HEK293T (cell line): Measurements from ENCODE around the gene LLPH.

Experiments used
- ELF4 ChIP-seq: fragments of 450-650 bp; IDR thresholded peaks from 2 replicates; pipeline ENCODE4 v1.6.1; 2017; ENCODE audit warnings: antibody characterized with exemption
- FOXK2 ChIP-seq: fragments of 450-650 bp; IDR thresholded peaks from 2 replicates; pipeline ENCODE4 v1.6.1; 2016; ENCODE audit warnings: mild to moderate bottlenecking
- NFRKB ChIP-seq: fragments of 450-650 bp; IDR thresholded peaks from 2 replicates; pipeline ENCODE4 v1.6.1; 2016; ENCODE audit warnings: mild to moderate bottlenecking, moderate library complexity
- SP1 ChIP-seq: fragments of 450-650 bp; IDR thresholded peaks from 2 replicates; pipeline ENCODE4 v1.6.1; 2017

GRCh38 chr12:66070378-66071120 lies 60.0 kb downstream of the LLPH start:
- no peak for TF ChIP-seq NFRKB
- TF ChIP-seq FOXK2, result no peak
- no peak for TF ChIP-seq SP1
- no peak for TF ChIP-seq ELF4
